HepG2 (cell line): ENCODE results near the gene INHBC. TPM values are rescaled to one million over a fixed set of nuclear protein-coding genes. Genes with fewer than 3 reads are reported as not detected.

ENCODE experiments used
- DMAP1 ChIP-seq: IDR thresholded peaks from 2 replicates; pipeline ENCODE4 v1.6.1; 2016
- DNMT3B ChIP-seq: conservative IDR thresholded peaks from 2 replicates; pipeline ENCODE4 v1.6.1; 2016; ENCODE audit warnings: missing biosample characterization, control low read depth
- FOXC1 ChIP-seq: sonication (generic); formaldehyde crosslinking; IDR thresholded peaks from 2 replicates; pipeline ENCODE4 v1.8.0; 2022; ENCODE audit warnings: mild to moderate bottlenecking, missing genetic modification reagents, borderline replicate concordance
- IRF2 ChIP-seq: IDR thresholded peaks from 2 replicates; pipeline ENCODE4 v1.6.1; 2018; ENCODE audit warnings: missing genetic modification reagents, missing compliant biosample characterization
- KAT8 ChIP-seq: IDR thresholded peaks from 2 replicates; pipeline ENCODE4 v1.6.1; 2016; ENCODE audit warnings: missing genetic modification reagents, missing compliant biosample characterization
- KLF9 ChIP-seq: IDR thresholded peaks from 2 replicates; pipeline ENCODE4 v1.6.1; 2016; ENCODE audit warnings: low read depth
- MXI1 ChIP-seq: IDR thresholded peaks from 3 replicates; pipeline ENCODE4 v1.6.1; 2012; ENCODE audit warnings: low read depth, low read length, inconsistent platforms, borderline replicate concordance
- NFE2 ChIP-seq: sonication (generic); formaldehyde crosslinking; IDR thresholded peaks from 2 replicates; pipeline ENCODE4 v1.4.0; 2020; ENCODE audit warnings: missing genetic modification reagents
- RBFOX2 ChIP-seq: fragments of 200-400 bp; formaldehyde crosslinking; IDR thresholded peaks from 2 replicates; pipeline ENCODE4 v1.6.1; 2017; ENCODE audit warnings: low read depth, mild to moderate bottlenecking, low read length
- SCMH1 ChIP-seq: sonication (generic); formaldehyde crosslinking; IDR thresholded peaks from 2 replicates; pipeline ENCODE4 v1.9.0; 2021; ENCODE audit warnings: missing genetic modification reagents, mild to moderate bottlenecking, borderline replicate concordance
- ZNF3 ChIP-seq: IDR thresholded peaks from 2 replicates; pipeline ENCODE4 v1.7.0; 2017; ENCODE audit warnings: inconsistent platforms
- ZNF563 ChIP-seq: sonication (generic); formaldehyde crosslinking; IDR thresholded peaks from 2 replicates; pipeline ENCODE4 v1.8.0; 2022; ENCODE audit warnings: mild to moderate bottlenecking, moderate library complexity, missing genetic modification reagents
- ZNF605 ChIP-seq: sonication (generic); formaldehyde crosslinking; IDR thresholded peaks from 2 replicates; pipeline ENCODE4 v1.8.0; 2022; ENCODE audit warnings: mild to moderate bottlenecking, missing genetic modification reagents
- ZNF614 ChIP-seq: IDR thresholded peaks from 2 replicates; pipeline ENCODE4 v1.6.1; 2018; ENCODE audit warnings: missing biosample characterization, missing genetic modification reagents, inconsistent platforms, borderline replicate concordance
- ZNF7 ChIP-seq: IDR thresholded peaks from 2 replicates; pipeline ENCODE4 v1.6.1; 2016; ENCODE audit warnings: missing biosample characterization, missing genetic modification reagents
- ZNF772 ChIP-seq: sonication (generic); formaldehyde crosslinking; IDR thresholded peaks from 2 replicates; pipeline ENCODE4 v1.5.0; 2020; ENCODE audit warnings: mild to moderate bottlenecking, missing genetic modification reagents
- ZSCAN31 ChIP-seq: sonication (generic); formaldehyde crosslinking; IDR thresholded peaks from 2 replicates; pipeline ENCODE4 v1.5.0; 2020; ENCODE audit warnings: low read depth, mild to moderate bottlenecking, missing genetic modification reagents
- polyA plus RNA-seq, 8 experiments: library from polyadenylated mRNA; depleted of rRNA in 3 of 8; stranded (reverse) in 7 of 8; unstranded in 1 of 8; fragments of >200 nt; fragmentation: Illumina TruSeq in 4 of 8; extraction: Trizol in 4 of 8; gene quantifications; 2 replicates each; pipeline versions ENCODE4 v1.2.1 to v1.2.3, GENCODE V29; 2011 to 2016; ENCODE audit warnings: low read depth in 4 of 8, missing spikeins in 1 of 8, mixed read lengths in 1 of 8; ENCODE audit not compliant: insufficient read depth in 1 of 8
- total RNA-seq, 5 experiments: library from RNA; depleted of rRNA; stranded (reverse); fragments of >200 nt; fragmentation: Illumina TruSeq; extraction: Trizol; gene quantifications; 2 replicates each; pipeline ENCODE4 v1.2.3, GENCODE V29; 2016; ENCODE audit warnings: low read depth in 1 of 5
- TF ChIP-seq, protein P1 (sequence below): sonication (generic); formaldehyde crosslinking; IDR thresholded peaks from 2 replicates; pipeline ENCODE4 v1.4.0; 2020; ENCODE audit warnings: missing genetic modification reagents
- TF ChIP-seq, protein P2 (sequence below): IDR thresholded peaks from 2 replicates; pipeline ENCODE4 v1.4.0; 2020; ENCODE audit warnings: mild to moderate bottlenecking, missing genetic modification reagents
- TF ChIP-seq, protein P3 (sequence below): sonication (generic); formaldehyde crosslinking; IDR thresholded peaks from 2 replicates; pipeline ENCODE4 v1.5.0; 2020; ENCODE audit warnings: mild to moderate bottlenecking, missing genetic modification reagents, moderate library complexity

INHBC gene
- total and polyA plus RNA-seq, 2 of the 13 experiments (the other 11 are each of a cell fraction or from before 2014, with no cell fraction given), result 1.8 to 13.8 TPM

DNA sequence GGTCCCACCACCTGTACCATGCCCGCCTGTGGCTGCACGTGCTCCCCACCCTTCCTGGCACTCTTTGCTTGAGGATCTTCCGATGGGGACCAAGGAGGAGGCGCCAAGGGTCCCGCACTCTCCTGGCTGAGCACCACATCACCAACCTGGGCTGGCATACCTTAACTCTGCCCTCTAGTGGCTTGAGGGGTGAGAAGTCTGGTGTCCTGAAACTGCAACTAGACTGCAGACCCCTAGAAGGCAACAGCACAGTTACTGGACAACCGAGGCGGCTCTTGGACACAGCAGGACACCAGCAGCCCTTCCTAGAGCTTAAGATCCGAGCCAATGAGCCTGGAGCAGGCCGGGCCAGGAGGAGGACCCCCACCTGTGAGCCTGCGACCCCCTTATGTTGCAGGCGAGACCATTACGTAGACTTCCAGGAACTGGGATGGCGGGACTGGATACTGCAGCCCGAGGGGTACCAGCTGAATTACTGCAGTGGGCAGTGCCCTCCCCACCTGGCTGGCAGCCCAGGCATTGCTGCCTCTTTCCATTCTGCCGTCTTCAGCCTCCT is 21.6 kb downstream of the INHBC start (continued):
- TF ChIP-seq KLF9 (CRISPR knock-in tag) (0 out of 2 replicates have a peak, but pooled peaks have one; percentile 32), SCMH1 (CRISPR knock-in tag) (no peak), DNMT3B (CRISPR knock-in tag) (no peak), KAT8 (CRISPR knock-in tag) (peak; percentile 44; the same call in 1 of the 2 replicates), ZNF563 (CRISPR knock-in tag) (no peak), ZNF772 (CRISPR knock-in tag) (no peak), ZNF3 (CRISPR knock-in tag) (no peak), NFE2 (CRISPR knock-in tag) (no peak), ZNF614 (CRISPR knock-in tag) (peak; percentile 64; the same call in 1 of the 2 replicates), MXI1 (peak; percentile 0; the same call in 1 of the 3 replicates), ZNF605 (CRISPR knock-in tag) (0 out of 2 replicates have a peak, but pooled peaks have one; percentile 63), ZSCAN31 (CRISPR knock-in tag) (no peak), DMAP1 (CRISPR knock-in tag) (0 out of 2 replicates have a peak, but pooled peaks have one; percentile 18), IRF2 (CRISPR knock-in tag) (0 out of 2 replicates have a peak, but pooled peaks have one; percentile 23), FOXC1 (CRISPR knock-in tag) (no peak), ZNF7 (CRISPR knock-in tag) (no peak), RBFOX2 (0 out of 2 replicates have a peak, but pooled peaks have one; percentile 32)
- TF ChIP-seq, protein P1, sequence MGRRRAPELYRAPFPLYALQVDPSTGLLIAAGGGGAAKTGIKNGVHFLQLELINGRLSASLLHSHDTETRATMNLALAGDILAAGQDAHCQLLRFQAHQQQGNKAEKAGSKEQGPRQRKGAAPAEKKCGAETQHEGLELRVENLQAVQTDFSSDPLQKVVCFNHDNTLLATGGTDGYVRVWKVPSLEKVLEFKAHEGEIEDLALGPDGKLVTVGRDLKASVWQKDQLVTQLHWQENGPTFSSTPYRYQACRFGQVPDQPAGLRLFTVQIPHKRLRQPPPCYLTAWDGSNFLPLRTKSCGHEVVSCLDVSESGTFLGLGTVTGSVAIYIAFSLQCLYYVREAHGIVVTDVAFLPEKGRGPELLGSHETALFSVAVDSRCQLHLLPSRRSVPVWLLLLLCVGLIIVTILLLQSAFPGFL, result no peak
- TF ChIP-seq, protein P2, sequence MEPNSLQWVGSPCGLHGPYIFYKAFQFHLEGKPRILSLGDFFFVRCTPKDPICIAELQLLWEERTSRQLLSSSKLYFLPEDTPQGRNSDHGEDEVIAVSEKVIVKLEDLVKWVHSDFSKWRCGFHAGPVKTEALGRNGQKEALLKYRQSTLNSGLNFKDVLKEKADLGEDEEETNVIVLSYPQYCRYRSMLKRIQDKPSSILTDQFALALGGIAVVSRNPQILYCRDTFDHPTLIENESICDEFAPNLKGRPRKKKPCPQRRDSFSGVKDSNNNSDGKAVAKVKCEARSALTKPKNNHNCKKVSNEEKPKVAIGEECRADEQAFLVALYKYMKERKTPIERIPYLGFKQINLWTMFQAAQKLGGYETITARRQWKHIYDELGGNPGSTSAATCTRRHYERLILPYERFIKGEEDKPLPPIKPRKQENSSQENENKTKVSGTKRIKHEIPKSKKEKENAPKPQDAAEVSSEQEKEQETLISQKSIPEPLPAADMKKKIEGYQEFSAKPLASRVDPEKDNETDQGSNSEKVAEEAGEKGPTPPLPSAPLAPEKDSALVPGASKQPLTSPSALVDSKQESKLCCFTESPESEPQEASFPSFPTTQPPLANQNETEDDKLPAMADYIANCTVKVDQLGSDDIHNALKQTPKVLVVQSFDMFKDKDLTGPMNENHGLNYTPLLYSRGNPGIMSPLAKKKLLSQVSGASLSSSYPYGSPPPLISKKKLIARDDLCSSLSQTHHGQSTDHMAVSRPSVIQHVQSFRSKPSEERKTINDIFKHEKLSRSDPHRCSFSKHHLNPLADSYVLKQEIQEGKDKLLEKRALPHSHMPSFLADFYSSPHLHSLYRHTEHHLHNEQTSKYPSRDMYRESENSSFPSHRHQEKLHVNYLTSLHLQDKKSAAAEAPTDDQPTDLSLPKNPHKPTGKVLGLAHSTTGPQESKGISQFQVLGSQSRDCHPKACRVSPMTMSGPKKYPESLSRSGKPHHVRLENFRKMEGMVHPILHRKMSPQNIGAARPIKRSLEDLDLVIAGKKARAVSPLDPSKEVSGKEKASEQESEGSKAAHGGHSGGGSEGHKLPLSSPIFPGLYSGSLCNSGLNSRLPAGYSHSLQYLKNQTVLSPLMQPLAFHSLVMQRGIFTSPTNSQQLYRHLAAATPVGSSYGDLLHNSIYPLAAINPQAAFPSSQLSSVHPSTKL (CRISPR knock-in tag), result no peak; the same call in 1 of the 2 replicates
- TF ChIP-seq, protein P3, sequence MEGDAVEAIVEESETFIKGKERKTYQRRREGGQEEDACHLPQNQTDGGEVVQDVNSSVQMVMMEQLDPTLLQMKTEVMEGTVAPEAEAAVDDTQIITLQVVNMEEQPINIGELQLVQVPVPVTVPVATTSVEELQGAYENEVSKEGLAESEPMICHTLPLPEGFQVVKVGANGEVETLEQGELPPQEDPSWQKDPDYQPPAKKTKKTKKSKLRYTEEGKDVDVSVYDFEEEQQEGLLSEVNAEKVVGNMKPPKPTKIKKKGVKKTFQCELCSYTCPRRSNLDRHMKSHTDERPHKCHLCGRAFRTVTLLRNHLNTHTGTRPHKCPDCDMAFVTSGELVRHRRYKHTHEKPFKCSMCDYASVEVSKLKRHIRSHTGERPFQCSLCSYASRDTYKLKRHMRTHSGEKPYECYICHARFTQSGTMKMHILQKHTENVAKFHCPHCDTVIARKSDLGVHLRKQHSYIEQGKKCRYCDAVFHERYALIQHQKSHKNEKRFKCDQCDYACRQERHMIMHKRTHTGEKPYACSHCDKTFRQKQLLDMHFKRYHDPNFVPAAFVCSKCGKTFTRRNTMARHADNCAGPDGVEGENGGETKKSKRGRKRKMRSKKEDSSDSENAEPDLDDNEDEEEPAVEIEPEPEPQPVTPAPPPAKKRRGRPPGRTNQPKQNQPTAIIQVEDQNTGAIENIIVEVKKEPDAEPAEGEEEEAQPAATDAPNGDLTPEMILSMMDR, result peak; percentile 92
